DND-41 (cell line): ENCODE data around the gene PCDHA7.

Experiments used
- EZH2 ChIP-seq: IDR thresholded peaks from 3 replicates; pipeline ENCODE4 v1.6.1; 2012; ENCODE audit warnings: borderline replicate concordance, low read depth, mild to moderate bottlenecking, moderate library complexity, low read length, inconsistent platforms; ENCODE audit not compliant: severe bottlenecking
- TF ChIP-seq, protein P1 (sequence below): IDR thresholded peaks from 2 replicates; pipeline ENCODE4 v1.5.1; 2012; ENCODE audit warnings: borderline replicate concordance, low read length, moderate library complexity, mild to moderate bottlenecking; ENCODE audit not compliant: poor library complexity, severe bottlenecking; ENCODE audit errors: extremely low read depth

DNA sequence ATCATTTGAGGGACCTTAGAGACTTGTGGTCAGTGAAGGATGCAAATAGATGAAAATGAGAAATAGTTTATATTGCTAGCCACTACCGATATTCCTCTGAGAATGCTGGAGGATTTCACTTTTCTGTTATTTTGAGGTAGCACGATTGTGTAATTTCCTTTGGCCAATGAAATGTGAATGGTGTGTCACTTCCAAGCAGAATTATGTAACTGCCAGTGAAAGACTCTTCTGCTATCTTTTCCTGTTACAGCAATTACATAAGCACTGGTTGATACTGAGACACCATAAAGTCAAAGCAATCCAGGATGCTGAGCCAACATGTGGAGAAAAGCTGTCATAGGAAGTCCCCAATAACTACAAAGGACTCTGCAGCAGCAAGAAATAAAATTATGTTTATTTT is 43.0 kb upstream of the PCDHA7 start:
- TF ChIP-seq, protein P1, sequence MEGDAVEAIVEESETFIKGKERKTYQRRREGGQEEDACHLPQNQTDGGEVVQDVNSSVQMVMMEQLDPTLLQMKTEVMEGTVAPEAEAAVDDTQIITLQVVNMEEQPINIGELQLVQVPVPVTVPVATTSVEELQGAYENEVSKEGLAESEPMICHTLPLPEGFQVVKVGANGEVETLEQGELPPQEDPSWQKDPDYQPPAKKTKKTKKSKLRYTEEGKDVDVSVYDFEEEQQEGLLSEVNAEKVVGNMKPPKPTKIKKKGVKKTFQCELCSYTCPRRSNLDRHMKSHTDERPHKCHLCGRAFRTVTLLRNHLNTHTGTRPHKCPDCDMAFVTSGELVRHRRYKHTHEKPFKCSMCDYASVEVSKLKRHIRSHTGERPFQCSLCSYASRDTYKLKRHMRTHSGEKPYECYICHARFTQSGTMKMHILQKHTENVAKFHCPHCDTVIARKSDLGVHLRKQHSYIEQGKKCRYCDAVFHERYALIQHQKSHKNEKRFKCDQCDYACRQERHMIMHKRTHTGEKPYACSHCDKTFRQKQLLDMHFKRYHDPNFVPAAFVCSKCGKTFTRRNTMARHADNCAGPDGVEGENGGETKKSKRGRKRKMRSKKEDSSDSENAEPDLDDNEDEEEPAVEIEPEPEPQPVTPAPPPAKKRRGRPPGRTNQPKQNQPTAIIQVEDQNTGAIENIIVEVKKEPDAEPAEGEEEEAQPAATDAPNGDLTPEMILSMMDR = no peak
- no peak for TF ChIP-seq EZH2
